HepG2 (cell line): ENCODE measurements around the gene NEK7. TPM values are rescaled to one million over a fixed set of nuclear protein-coding genes. Genes with fewer than 3 reads are reported as not detected.

Source experiments
- CAMTA2 ChIP-seq: sonication (generic); formaldehyde crosslinking; IDR thresholded peaks from 2 replicates; pipeline ENCODE4 v1.4.0; 2020; ENCODE audit warnings: mild to moderate bottlenecking, missing genetic modification reagents, borderline replicate concordance
- HNF4G ChIP-seq, 2 experiments: sonication (generic) in 1 of 2; formaldehyde crosslinking in 1 of 2; IDR thresholded peaks; 2 replicates each; pipeline versions ENCODE4 v1.4.0 to v1.6.1; 2011 to 2020; ENCODE audit warnings: borderline replicate concordance in 2 of 2, low read depth in 2 of 2, mild to moderate bottlenecking in 2 of 2, low read length in 1 of 2, missing genetic modification reagents in 1 of 2, moderate library complexity in 1 of 2
- JUN ChIP-seq: sonication (generic); formaldehyde crosslinking; IDR thresholded peaks from 2 replicates; pipeline ENCODE4 v1.4.0; 2020; ENCODE audit warnings: mild to moderate bottlenecking, missing genetic modification reagents
- MED1 ChIP-seq: sonication (generic); formaldehyde crosslinking; IDR thresholded peaks from 2 replicates; pipeline ENCODE4 v1.4.0; 2020; ENCODE audit warnings: missing genetic modification reagents
- MTF2 ChIP-seq: sonication (generic); formaldehyde crosslinking; IDR thresholded peaks from 2 replicates; pipeline ENCODE4 v1.5.0; 2020; ENCODE audit warnings: missing genetic modification reagents, borderline replicate concordance
- NCOA1 ChIP-seq: sonication (generic); formaldehyde crosslinking; IDR thresholded peaks from 2 replicates; pipeline ENCODE4 v1.9.0; 2021; ENCODE audit warnings: missing genetic modification reagents
- SNAPC4 ChIP-seq: sonication (generic); formaldehyde crosslinking; IDR thresholded peaks from 2 replicates; pipeline ENCODE4 v1.4.0; 2020; ENCODE audit warnings: mild to moderate bottlenecking, missing genetic modification reagents
- SOX5 ChIP-seq: IDR thresholded peaks from 2 replicates; pipeline ENCODE4 v1.6.1; 2016; ENCODE audit warnings: borderline replicate concordance
- TOPORS ChIP-seq: sonication (generic); formaldehyde crosslinking; IDR thresholded peaks from 2 replicates; pipeline ENCODE4 v1.8.0; 2023; ENCODE audit warnings: mild to moderate bottlenecking, missing genetic modification reagents
- ZBTB38 ChIP-seq: sonication (generic); formaldehyde crosslinking; IDR thresholded peaks from 2 replicates; pipeline ENCODE4 v1.5.1; 2020; ENCODE audit warnings: mild to moderate bottlenecking, missing genetic modification reagents
- ZFP36L1 ChIP-seq: sonication (generic); formaldehyde crosslinking; IDR thresholded peaks from 2 replicates; pipeline ENCODE4 v1.8.0; 2022; ENCODE audit warnings: mild to moderate bottlenecking, missing genetic modification reagents, moderate library complexity
- ZNF362 ChIP-seq: sonication (generic); formaldehyde crosslinking; IDR thresholded peaks from 2 replicates; pipeline ENCODE4 v1.4.0; 2020; ENCODE audit warnings: missing genetic modification reagents, mild to moderate bottlenecking, borderline replicate concordance
- ZNF510 ChIP-seq: sonication (generic); formaldehyde crosslinking; IDR thresholded peaks from 2 replicates; pipeline ENCODE4 v1.4.0; 2020; ENCODE audit warnings: low read depth, mild to moderate bottlenecking, missing genetic modification reagents
- ZNF770 ChIP-seq: sonication (generic); formaldehyde crosslinking; IDR thresholded peaks from 2 replicates; pipeline ENCODE4 v1.5.0; 2020; ENCODE audit warnings: mild to moderate bottlenecking, missing genetic modification reagents
- ZSCAN5A ChIP-seq: sonication (generic); formaldehyde crosslinking; IDR thresholded peaks from 2 replicates; pipeline ENCODE4 v1.8.0; 2022; ENCODE audit warnings: mild to moderate bottlenecking, missing genetic modification reagents, borderline replicate concordance
- ZUFSP ChIP-seq: sonication (generic); formaldehyde crosslinking; IDR thresholded peaks from 2 replicates; pipeline ENCODE4 v1.9.0; 2021; ENCODE audit warnings: missing genetic modification reagents, mild to moderate bottlenecking, borderline replicate concordance
- polyA plus RNA-seq, 8 experiments: library from polyadenylated mRNA; depleted of rRNA in 3 of 8; stranded (reverse) in 7 of 8; unstranded in 1 of 8; fragments of >200 nt; fragmentation: Illumina TruSeq in 4 of 8; extraction: Trizol in 4 of 8; gene quantifications; 2 replicates each; pipeline versions ENCODE4 v1.2.1 to v1.2.3, GENCODE V29; 2011 to 2016; ENCODE audit warnings: low read depth in 4 of 8, missing spikeins in 1 of 8, mixed read lengths in 1 of 8; ENCODE audit not compliant: insufficient read depth in 1 of 8
- total RNA-seq, 5 experiments: library from RNA; depleted of rRNA; stranded (reverse); fragments of >200 nt; fragmentation: Illumina TruSeq; extraction: Trizol; gene quantifications; 2 replicates each; pipeline ENCODE4 v1.2.3, GENCODE V29; 2016; ENCODE audit warnings: low read depth in 1 of 5

Gene NEK7
- total and polyA plus RNA-seq, 2 of the 13 experiments (the other 11 are each of a cell fraction or from before 2014, with no cell fraction given), result 18.1 to 19.2 TPM

- TF ChIP-seq NCOA1 (CRISPR knock-in tag), result no peak
- peak; percentile 54; the same call in 1 of the 2 replicates for TF ChIP-seq MED1 (CRISPR knock-in tag)
- TF ChIP-seq JUN, result no peak
- peak; percentile 40; the same call in 1 of the 2 replicates for TF ChIP-seq SOX5 (CRISPR knock-in tag)
- peak; percentile 57; the same call in 1 of the 2 replicates for TF ChIP-seq ZBTB38 (CRISPR knock-in tag)
- TF ChIP-seq ZSCAN5A (CRISPR knock-in tag), result no peak
- no peak for TF ChIP-seq ZUFSP (CRISPR knock-in tag)
- no peak for TF ChIP-seq SNAPC4 (CRISPR knock-in tag)
- TF ChIP-seq MTF2 (CRISPR knock-in tag), result no peak
- TF ChIP-seq ZNF770 (CRISPR knock-in tag), result no peak
- no peak for TF ChIP-seq CAMTA2
- TF ChIP-seq HNF4G (IDR thresholded peaks at IDR 0.05; ENCODE audit: borderline replicate concordance, low read depth, low read length), result no peak
- TF ChIP-seq HNF4G (CRISPR knock-in tag; IDR thresholded peaks at IDR 0.05; ENCODE audit: borderline replicate concordance, low read depth), result no peak
- TF ChIP-seq ZFP36L1, result 0 out of 2 replicates have a peak, but pooled peaks have one; percentile 69
- no peak for TF ChIP-seq ZNF362 (CRISPR knock-in tag)
- TF ChIP-seq TOPORS, result 0 out of 2 replicates have a peak, but pooled peaks have one; percentile 41
- no peak for TF ChIP-seq ZNF510 (CRISPR knock-in tag)
Observed at GRCh38 chr1:198158735-198159589, 2.2 kb downstream of the NEK7 start (continued).
